Measurements from ENCODE around the gene CHTF18.

DNA sequence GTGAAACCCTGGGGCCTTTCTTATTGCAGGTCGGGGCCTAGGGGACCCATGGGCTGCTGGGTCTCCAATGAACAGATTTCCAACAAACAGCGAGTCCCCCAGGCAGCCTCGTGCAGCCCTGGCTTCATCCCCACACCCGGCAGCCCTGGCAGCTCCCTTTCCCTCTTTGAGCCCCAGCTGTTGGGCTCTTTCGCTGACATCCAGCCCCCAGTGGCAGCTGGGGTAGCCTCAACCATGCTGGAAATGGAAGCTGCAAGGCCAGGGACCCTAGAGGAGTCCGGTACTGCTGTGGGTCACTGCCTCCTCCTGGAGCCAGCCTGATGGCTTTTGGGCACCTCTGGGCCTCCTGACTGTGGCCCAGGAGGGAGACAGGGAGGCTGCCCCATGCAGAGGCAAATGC is 6.2 kb upstream of the CHTF18 start:
- TF ChIP-seq, protein P1, sequence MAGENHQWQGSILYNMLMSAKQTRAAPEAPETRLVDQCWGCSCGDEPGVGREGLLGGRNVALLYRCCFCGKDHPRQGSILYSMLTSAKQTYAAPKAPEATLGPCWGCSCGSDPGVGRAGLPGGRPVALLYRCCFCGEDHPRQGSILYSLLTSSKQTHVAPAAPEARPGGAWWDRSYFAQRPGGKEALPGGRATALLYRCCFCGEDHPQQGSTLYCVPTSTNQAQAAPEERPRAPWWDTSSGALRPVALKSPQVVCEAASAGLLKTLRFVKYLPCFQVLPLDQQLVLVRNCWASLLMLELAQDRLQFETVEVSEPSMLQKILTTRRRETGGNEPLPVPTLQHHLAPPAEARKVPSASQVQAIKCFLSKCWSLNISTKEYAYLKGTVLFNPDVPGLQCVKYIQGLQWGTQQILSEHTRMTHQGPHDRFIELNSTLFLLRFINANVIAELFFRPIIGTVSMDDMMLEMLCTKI (IDR thresholded peaks at IDR 0.05; ENCODE audit: partially characterized antibody), result no peak
- no peak for TF ChIP-seq ZFP36 (IDR thresholded peaks at IDR 0.05; ENCODE audit: low read depth, low read length, partially characterized antibody)
- TF ChIP-seq NBN (IDR thresholded peaks at IDR 0.05; ENCODE audit: low read depth), result no peak
- TF ChIP-seq RAD21 (CRISPR knock-in tag; conservative IDR thresholded peaks at IDR 0.05 in 1 of 2, IDR thresholded peaks at IDR 0.05 in 1 of 2), result no peak
- TF ChIP-seq ZNF354B (CRISPR knock-in tag; IDR thresholded peaks at IDR 0.05), result no peak
- TF ChIP-seq, protein P2, sequence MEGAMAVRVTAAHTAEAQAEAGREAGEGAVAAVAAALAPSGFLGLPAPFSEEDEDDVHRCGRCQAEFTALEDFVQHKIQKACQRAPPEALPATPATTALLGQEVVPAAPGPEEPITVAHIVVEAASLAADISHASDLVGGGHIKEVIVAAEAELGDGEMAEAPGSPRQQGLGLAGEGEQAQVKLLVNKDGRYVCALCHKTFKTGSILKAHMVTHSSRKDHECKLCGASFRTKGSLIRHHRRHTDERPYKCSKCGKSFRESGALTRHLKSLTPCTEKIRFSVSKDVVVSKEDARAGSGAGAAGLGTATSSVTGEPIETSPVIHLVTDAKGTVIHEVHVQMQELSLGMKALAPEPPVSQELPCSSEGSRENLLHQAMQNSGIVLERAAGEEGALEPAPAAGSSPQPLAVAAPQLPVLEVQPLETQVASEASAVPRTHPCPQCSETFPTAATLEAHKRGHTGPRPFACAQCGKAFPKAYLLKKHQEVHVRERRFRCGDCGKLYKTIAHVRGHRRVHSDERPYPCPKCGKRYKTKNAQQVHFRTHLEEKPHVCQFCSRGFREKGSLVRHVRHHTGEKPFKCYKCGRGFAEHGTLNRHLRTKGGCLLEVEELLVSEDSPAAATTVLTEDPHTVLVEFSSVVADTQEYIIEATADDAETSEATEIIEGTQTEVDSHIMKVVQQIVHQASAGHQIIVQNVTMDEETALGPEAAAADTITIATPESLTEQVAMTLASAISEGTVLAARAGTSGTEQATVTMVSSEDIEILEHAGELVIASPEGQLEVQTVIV (CRISPR knock-in tag; IDR thresholded peaks at IDR 0.05; ENCODE audit: borderline replicate concordance), result no peak
- no peak for TF ChIP-seq EZH2 (IDR thresholded peaks at IDR 0.05; ENCODE audit: borderline replicate concordance, low read depth, low read length)
- no peak for TF ChIP-seq SPI1 (IDR thresholded peaks at IDR 0.05; ENCODE audit: borderline replicate concordance, low read depth, low read length)
- TF ChIP-seq DDX20 (tag; IDR thresholded peaks at IDR 0.05; ENCODE audit: low read depth), result no peak
- TF ChIP-seq, protein P3, sequence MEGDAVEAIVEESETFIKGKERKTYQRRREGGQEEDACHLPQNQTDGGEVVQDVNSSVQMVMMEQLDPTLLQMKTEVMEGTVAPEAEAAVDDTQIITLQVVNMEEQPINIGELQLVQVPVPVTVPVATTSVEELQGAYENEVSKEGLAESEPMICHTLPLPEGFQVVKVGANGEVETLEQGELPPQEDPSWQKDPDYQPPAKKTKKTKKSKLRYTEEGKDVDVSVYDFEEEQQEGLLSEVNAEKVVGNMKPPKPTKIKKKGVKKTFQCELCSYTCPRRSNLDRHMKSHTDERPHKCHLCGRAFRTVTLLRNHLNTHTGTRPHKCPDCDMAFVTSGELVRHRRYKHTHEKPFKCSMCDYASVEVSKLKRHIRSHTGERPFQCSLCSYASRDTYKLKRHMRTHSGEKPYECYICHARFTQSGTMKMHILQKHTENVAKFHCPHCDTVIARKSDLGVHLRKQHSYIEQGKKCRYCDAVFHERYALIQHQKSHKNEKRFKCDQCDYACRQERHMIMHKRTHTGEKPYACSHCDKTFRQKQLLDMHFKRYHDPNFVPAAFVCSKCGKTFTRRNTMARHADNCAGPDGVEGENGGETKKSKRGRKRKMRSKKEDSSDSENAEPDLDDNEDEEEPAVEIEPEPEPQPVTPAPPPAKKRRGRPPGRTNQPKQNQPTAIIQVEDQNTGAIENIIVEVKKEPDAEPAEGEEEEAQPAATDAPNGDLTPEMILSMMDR (IDR thresholded peaks at IDR 0.05 in 2 of 3, conservative IDR thresholded peaks at IDR 0.05 in 1 of 3; ENCODE audit: insufficient read depth in 2 of 3, low read depth in 1 of 3, low read length in 3 of 3), result no peak
- TF ChIP-seq MECOM (CRISPR knock-in tag; IDR thresholded peaks at IDR 0.05), result no peak
- TF ChIP-seq, protein P4, sequence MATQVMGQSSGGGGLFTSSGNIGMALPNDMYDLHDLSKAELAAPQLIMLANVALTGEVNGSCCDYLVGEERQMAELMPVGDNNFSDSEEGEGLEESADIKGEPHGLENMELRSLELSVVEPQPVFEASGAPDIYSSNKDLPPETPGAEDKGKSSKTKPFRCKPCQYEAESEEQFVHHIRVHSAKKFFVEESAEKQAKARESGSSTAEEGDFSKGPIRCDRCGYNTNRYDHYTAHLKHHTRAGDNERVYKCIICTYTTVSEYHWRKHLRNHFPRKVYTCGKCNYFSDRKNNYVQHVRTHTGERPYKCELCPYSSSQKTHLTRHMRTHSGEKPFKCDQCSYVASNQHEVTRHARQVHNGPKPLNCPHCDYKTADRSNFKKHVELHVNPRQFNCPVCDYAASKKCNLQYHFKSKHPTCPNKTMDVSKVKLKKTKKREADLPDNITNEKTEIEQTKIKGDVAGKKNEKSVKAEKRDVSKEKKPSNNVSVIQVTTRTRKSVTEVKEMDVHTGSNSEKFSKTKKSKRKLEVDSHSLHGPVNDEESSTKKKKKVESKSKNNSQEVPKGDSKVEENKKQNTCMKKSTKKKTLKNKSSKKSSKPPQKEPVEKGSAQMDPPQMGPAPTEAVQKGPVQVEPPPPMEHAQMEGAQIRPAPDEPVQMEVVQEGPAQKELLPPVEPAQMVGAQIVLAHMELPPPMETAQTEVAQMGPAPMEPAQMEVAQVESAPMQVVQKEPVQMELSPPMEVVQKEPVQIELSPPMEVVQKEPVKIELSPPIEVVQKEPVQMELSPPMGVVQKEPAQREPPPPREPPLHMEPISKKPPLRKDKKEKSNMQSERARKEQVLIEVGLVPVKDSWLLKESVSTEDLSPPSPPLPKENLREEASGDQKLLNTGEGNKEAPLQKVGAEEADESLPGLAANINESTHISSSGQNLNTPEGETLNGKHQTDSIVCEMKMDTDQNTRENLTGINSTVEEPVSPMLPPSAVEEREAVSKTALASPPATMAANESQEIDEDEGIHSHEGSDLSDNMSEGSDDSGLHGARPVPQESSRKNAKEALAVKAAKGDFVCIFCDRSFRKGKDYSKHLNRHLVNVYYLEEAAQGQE (IDR thresholded peaks at IDR 0.05; ENCODE audit: borderline replicate concordance), result no peak
- TF ChIP-seq, protein P4 (CRISPR knock-in tag; IDR thresholded peaks at IDR 0.05; ENCODE audit: low read depth), result no peak
